ENCODE data around the gene PLB1. TPM values are rescaled to one million over a fixed set of nuclear protein-coding genes. Genes with fewer than 3 reads are reported as not detected.

The PLB1 gene
- total and polyA plus RNA-seq, 9 of the 15 experiments (the other 6 are each of a cell fraction or from before 2014, with no cell fraction given): 0.01 to 0.09 (median 0.07) TPM; not detected in 2

DNA sequence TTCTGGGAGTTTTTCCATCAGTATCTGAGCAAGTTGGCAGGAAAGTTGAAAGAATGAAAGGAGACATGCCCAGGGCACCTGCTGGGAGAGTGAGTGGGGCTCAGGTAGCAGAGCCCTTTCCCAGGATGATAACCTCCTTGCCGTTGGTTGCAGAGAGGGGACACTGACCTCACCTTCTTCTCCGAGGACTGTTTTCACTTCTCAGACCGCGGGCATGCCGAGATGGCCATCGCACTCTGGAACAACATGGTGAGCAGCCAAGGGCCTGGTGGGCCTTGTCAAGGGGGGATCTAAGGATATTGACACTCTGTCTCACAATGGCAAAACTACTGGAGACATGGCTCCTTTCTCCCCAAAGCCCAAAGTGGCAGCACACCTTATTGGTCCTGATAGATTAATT lies 136.9 kb downstream of the PLB1 start:
- Histone ChIP-seq H3K9me1 (ENCODE audit: control insufficient read depth, insufficient read depth, low read length) (no peaks in the 10 kb centered on the region), H2AFZ (ENCODE audit: low read depth, low read length) (no peak overlapping the region), H3K4me2 (ENCODE audit: insufficient read depth, low read length) (no peak overlapping the region), H3K4me1 (replicated peaks in 1 of 2; ENCODE audit: control insufficient read depth in 2 of 2, insufficient read depth in 2 of 2, low read length in 2 of 2) (no peaks in the 10 kb centered on the region; a peak in 2 of 5 replicates), H4K20me1 (replicated peaks; ENCODE audit: control insufficient read depth, insufficient read depth, low read length) (peaks cover 3% of the 10 kb centered on the region; the same call in 1 of the 2 replicates), H3K27ac (ENCODE audit: extremely low read depth, low read depth, low read length) (no peak overlapping the region), H3K79me2 (ENCODE audit: control insufficient read depth, insufficient read depth, low read length) (no peaks in the 10 kb centered on the region), H3K27me3 (ENCODE audit: control insufficient read depth in 2 of 2, insufficient read depth in 2 of 2, low read length in 2 of 2) (peaks cover 2 to 44% of the 10 kb centered on the region in 2 experiments; a peak in 4 of 5 replicates), H3K36me3 (ENCODE audit: control insufficient read depth, insufficient read depth, low read length) (no peaks in the 10 kb centered on the region), H3K9me3 (replicated peaks; ENCODE audit: control insufficient read depth, insufficient read depth, low read depth, low read length) (no peaks in the 10 kb centered on the region), H3K4me3 (no peak overlapping the region), H3K9ac (ENCODE audit: insufficient read depth in 1 of 2, low read depth in 2 of 2, low read length in 2 of 2) (no peak overlapping the region)
- intact Hi-C loops (cut with micrococcal nuclease) (no loop called here), in situ Hi-C loops (cut with MboI) (no loop called here)
- POLR2A ChIA-PET: no interaction called here
- ATAC-seq: no peak
- WGBS (ENCODE audit: insufficient coverage, low coverage, missing lambda C conversion rate): 12% methylated on average over 4 of the region's 6 CpGs
- no peak for FAIRE-seq
- TF ChIP-seq SNRNP70 (optimal IDR thresholded peaks at IDR 0.05; ENCODE audit: low read depth, low read length) (no peak), SRSF9 (IDR thresholded peaks at IDR 0.05; ENCODE audit: borderline replicate concordance, low read depth, low read length) (no peak), IRF2 (CRISPR knock-in tag; IDR thresholded peaks at IDR 0.05) (no peak), TEAD2 (tag; IDR thresholded peaks at IDR 0.05) (no peak)
- TF ChIP-seq, protein P1, sequence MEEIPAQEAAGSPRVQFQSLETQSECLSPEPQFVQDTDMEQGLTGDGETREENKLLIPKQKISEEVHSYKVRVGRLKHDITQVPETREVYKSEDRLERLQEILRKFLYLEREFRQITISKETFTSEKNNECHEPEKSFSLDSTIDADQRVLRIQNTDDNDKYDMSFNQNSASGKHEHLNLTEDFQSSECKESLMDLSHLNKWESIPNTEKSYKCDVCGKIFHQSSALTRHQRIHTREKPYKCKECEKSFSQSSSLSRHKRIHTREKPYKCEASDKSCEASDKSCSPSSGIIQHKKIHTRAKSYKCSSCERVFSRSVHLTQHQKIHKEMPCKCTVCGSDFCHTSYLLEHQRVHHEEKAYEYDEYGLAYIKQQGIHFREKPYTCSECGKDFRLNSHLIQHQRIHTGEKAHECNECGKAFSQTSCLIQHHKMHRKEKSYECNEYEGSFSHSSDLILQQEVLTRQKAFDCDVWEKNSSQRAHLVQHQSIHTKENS (CRISPR knock-in tag; IDR thresholded peaks at IDR 0.05): no peak
- TF ChIP-seq, protein P2, sequence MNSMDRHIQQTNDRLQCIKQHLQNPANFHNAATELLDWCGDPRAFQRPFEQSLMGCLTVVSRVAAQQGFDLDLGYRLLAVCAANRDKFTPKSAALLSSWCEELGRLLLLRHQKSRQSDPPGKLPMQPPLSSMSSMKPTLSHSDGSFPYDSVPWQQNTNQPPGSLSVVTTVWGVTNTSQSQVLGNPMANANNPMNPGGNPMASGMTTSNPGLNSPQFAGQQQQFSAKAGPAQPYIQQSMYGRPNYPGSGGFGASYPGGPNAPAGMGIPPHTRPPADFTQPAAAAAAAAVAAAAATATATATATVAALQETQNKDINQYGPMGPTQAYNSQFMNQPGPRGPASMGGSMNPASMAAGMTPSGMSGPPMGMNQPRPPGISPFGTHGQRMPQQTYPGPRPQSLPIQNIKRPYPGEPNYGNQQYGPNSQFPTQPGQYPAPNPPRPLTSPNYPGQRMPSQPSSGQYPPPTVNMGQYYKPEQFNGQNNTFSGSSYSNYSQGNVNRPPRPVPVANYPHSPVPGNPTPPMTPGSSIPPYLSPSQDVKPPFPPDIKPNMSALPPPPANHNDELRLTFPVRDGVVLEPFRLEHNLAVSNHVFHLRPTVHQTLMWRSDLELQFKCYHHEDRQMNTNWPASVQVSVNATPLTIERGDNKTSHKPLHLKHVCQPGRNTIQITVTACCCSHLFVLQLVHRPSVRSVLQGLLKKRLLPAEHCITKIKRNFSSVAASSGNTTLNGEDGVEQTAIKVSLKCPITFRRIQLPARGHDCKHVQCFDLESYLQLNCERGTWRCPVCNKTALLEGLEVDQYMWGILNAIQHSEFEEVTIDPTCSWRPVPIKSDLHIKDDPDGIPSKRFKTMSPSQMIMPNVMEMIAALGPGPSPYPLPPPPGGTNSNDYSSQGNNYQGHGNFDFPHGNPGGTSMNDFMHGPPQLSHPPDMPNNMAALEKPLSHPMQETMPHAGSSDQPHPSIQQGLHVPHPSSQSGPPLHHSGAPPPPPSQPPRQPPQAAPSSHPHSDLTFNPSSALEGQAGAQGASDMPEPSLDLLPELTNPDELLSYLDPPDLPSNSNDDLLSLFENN (IDR thresholded peaks at IDR 0.05; ENCODE audit: low read depth in 2 of 2, low read length in 2 of 2): no peak
- TF ChIP-seq, protein P3, sequence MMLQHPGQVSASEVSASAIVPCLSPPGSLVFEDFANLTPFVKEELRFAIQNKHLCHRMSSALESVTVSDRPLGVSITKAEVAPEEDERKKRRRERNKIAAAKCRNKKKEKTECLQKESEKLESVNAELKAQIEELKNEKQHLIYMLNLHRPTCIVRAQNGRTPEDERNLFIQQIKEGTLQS (IDR thresholded peaks at IDR 0.05): no peak
- TF ChIP-seq, protein P3 (CRISPR knock-in tag; conservative IDR thresholded peaks at IDR 0.05): no peak
- TF ChIP-seq, protein P4, sequence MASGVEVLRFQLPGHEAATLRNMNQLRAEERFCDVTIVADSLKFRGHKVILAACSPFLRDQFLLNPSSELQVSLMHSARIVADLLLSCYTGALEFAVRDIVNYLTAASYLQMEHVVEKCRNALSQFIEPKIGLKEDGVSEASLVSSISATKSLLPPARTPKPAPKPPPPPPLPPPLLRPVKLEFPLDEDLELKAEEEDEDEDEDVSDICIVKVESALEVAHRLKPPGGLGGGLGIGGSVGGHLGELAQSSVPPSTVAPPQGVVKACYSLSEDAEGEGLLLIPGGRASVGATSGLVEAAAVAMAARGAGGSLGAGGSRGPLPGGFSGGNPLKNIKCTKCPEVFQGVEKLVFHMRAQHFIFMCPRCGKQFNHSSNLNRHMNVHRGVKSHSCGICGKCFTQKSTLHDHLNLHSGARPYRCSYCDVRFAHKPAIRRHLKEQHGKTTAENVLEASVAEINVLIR (CRISPR knock-in tag; IDR thresholded peaks at IDR 0.05): no peak
- TF ChIP-seq, protein P5, sequence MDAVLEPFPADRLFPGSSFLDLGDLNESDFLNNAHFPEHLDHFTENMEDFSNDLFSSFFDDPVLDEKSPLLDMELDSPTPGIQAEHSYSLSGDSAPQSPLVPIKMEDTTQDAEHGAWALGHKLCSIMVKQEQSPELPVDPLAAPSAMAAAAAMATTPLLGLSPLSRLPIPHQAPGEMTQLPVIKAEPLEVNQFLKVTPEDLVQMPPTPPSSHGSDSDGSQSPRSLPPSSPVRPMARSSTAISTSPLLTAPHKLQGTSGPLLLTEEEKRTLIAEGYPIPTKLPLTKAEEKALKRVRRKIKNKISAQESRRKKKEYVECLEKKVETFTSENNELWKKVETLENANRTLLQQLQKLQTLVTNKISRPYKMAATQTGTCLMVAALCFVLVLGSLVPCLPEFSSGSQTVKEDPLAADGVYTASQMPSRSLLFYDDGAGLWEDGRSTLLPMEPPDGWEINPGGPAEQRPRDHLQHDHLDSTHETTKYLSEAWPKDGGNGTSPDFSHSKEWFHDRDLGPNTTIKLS (IDR thresholded peaks at IDR 0.05; ENCODE audit: borderline replicate concordance, low read depth): no peak
- BruUV-seq (replicated peaks): no TSS peak
- CTCF ChIA-PET (ENCODE audit: low intra/inter-chr PET ratio): no interaction called here
- no peak for DNase-seq (ENCODE audit: extremely low read depth in 1 of 4, low spot score in 3 of 4)

Data from K562 (cell line).